Psoas muscle (tissue), 8 donors: Measurements from ENCODE around the gene LYPD6. TPM values are rescaled to one million over a fixed set of nuclear protein-coding genes. Genes with fewer than 3 reads are reported as not detected.

Source experiments
- ATAC-seq, 4 donors: fragments of 200-7000 bp; cut with Tn5 transposase; one replicate each; pipeline ENCODE4 v1.9.1; 2020; ENCODE audit warnings: moderate library complexity in 3 of 4, mild to moderate bottlenecking in 2 of 4
- DNase-seq, 2 donors: peaks; one replicate each; pipeline ENCODE4 v3.0.0-alpha.2; 2020
- H3K27ac ChIP-seq: fragments of 200-600 bp; one replicate; pipeline ENCODE4 v1.8.0; 2022
- H3K27me3 ChIP-seq, 3 donors: fragments of 200-600 bp in 1 of 3; one replicate each; pipeline versions ENCODE4 v1.6.1 to v1.8.0; 2013 to 2022; ENCODE audit warnings: low read length in 2 of 3, mild to moderate bottlenecking in 2 of 3, moderate library complexity in 1 of 3; ENCODE audit not compliant: insufficient read depth in 3 of 3
- H3K36me3 ChIP-seq, 2 donors: fragments of 200-600 bp in 1 of 2; one replicate each; pipeline versions ENCODE4 v1.6.1 to v1.8.0; 2013 to 2022; ENCODE audit warnings: low read depth in 1 of 2, mild to moderate bottlenecking in 1 of 2, moderate library complexity in 1 of 2; ENCODE audit not compliant: insufficient read depth in 1 of 2
- H3K4me1 ChIP-seq: fragments of 200-600 bp; one replicate; pipeline ENCODE4 v1.8.0; 2022
- H3K4me3 ChIP-seq: fragments of 200-600 bp; one replicate; pipeline ENCODE4 v1.8.0; 2022; ENCODE audit warnings: mild to moderate bottlenecking
- H3K9me3 ChIP-seq: fragments of 200-600 bp; one replicate; pipeline ENCODE4 v1.8.0; 2022
- WGBS, 3 donors: extraction: QIAGEN DNeasy Blood & Tissue Kit; methylation state at CpG; one replicate each; pipeline versions ENCODE4 v1.1.6 to v1.1.7; 2013; 5-methylcytosine and 5-hydroxymethylcytosine counted together
- intact Hi-C, 2 donors: fragments of 100-400 bp; cut with DNase I; formaldehyde crosslinking; loops; one replicate each; pipeline versions ENCODE4 v1.11.0 to v1.14.2; 2022
- polyA plus RNA-seq, 3 donors: library from polyadenylated mRNA; stranded (reverse); fragments of 200-250 nt; gene quantifications; one replicate each; pipeline ENCODE4 v1.2.3, GENCODE V29; 2013
- total RNA-seq, 4 donors: library from RNA; stranded (reverse); fragmentation: NEBNext Ultra II Directional in 2 of 4; extraction: Animal tissue kit (Norgen Biotek cat#: 25700) in 2 of 4; gene quantifications; one replicate each; pipeline versions ENCODE4 v1.2.1 to v1.2.4, GENCODE V29; 2021 to 2023
- TF ChIP-seq, protein P1 (sequence below): fragments of 200-600 bp; IDR thresholded peaks from one replicate; pipeline ENCODE4 v1.8.0; 2022; ENCODE audit warnings: antibody characterized with exemption
- donor health status: healthy with polysubstance abuse.
- donor health status: DM: no; HTN: no; CAD: no; lungs with moderate emphysema.
- donor health status: Bipolar disorder and iron deficiency.
- donor health status: healthy.
- donor health status: DM: yes; HTN: yes; CAD: no.
- donor health status: DM: no; HTN: no; CAD: no.
- donor health status: DM: no; HTN: no; CAD: no.
- donor health status: DM: yes; HTN: yes; CAD: no.

Gene LYPD6
- total and polyA plus RNA-seq, 7 donors = 0.04 to 0.11 (median 0.05) TPM; not detected in 2

DNA sequence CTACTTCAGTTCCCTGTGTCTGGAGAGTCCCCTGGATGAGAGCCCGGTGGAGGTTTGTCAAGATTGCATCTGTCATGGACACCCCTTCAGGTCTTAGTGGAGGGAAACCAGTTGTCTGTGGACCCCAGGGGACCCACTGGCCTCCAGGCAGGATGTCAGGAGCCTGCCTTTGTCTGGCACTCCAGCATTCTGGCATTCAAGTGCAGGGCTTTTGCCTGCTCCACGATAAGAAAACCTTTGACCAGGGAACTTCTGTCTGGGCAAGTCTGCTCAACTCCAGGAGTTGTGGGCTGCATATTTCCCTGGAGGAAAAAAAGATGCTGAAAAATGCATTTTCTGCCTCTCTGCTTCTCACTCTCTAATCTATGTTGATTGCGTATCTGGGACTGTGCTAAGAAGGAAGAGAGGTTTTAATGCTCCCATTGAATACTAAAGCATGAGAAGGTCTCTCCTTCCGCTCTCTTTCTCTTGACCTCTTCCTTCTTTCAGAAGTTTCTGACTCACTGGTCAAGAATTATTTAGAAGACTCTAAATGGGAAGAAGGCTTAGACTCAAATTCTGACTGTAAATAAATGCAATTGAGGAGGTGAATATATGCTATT is 152.7 kb downstream of the LYPD6 start:
- intact Hi-C loops = no loop called here
- H3K9me3 ChIP-seq = no peaks in the 10 kb centered on the region
- H3K27ac ChIP-seq = no peak overlapping the region
- TF ChIP-seq, protein P1, sequence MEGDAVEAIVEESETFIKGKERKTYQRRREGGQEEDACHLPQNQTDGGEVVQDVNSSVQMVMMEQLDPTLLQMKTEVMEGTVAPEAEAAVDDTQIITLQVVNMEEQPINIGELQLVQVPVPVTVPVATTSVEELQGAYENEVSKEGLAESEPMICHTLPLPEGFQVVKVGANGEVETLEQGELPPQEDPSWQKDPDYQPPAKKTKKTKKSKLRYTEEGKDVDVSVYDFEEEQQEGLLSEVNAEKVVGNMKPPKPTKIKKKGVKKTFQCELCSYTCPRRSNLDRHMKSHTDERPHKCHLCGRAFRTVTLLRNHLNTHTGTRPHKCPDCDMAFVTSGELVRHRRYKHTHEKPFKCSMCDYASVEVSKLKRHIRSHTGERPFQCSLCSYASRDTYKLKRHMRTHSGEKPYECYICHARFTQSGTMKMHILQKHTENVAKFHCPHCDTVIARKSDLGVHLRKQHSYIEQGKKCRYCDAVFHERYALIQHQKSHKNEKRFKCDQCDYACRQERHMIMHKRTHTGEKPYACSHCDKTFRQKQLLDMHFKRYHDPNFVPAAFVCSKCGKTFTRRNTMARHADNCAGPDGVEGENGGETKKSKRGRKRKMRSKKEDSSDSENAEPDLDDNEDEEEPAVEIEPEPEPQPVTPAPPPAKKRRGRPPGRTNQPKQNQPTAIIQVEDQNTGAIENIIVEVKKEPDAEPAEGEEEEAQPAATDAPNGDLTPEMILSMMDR = no peak
- no peaks in the 10 kb centered on the region for H3K27me3 ChIP-seq
- no peak overlapping the region for H3K4me3 ChIP-seq
- DNase-seq (no peak), ATAC-seq (no peak)
- no peaks in the 10 kb centered on the region for H3K4me1 ChIP-seq
- no peaks in the 10 kb centered on the region for H3K36me3 ChIP-seq
- 75 to 81% (median 80%) methylated on average over 4 of the region's 4 CpGs for WGBS, 3 donors

DNA sequence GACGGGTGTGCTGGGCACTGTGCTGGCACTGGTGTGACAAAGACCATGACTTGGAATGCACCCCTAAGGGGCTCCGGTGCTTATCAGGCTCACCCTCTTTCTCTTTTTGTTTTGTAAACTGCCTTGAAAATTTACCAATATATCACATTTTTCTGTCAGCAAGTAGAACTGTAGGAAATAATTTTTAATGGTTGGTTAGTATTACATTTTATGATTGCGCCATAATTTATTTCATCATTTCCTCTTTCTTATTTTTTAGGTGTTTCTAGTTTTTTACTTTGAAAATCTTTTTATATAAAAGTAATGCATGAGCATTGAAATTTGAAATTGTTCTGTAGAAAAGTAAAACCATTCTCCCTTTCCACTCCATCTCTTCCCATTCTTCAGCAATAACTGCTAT is 156.3 kb downstream of the LYPD6 start:
- intact Hi-C loops = no loop called here
- Histone ChIP-seq H3K36me3 (no peaks in the 10 kb centered on the region), H3K27me3 (no peaks in the 10 kb centered on the region), H3K4me3 (no peak overlapping the region), H3K27ac (no peak overlapping the region), H3K4me1 (no peaks in the 10 kb centered on the region), H3K9me3 (no peaks in the 10 kb centered on the region)
- ATAC-seq (no peak), DNase-seq (no peak)
- 81 to 84% (median 82%) methylated on average over 3 of the region's 3 CpGs for WGBS, 3 donors
- TF ChIP-seq, protein P1 = no peak

DNA sequence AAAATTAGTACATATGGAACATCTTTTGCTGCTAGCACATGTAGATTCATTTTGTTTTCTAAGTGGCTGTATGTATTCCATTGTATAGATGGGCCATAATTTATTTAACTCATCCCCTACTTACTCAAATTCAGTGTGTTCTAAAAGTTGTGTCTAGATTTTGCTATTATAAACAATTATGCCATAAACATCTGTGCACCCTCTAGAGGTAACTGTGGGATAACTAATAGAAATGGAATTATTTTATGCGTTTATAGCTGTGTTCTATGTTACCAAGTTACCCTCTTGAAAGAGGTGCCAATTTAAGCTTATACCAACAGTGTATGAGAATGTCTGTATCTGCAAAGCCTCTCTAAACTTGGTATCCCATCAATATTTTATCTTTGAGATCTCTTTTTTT is 156.8 kb downstream of the LYPD6 start:
- H3K36me3 ChIP-seq = no peaks in the 10 kb centered on the region
- no peaks in the 10 kb centered on the region for H3K9me3 ChIP-seq
- no peak overlapping the region for H3K4me3 ChIP-seq
- TF ChIP-seq, protein P1 = no peak
- no peak for DNase-seq
- no peak overlapping the region for H3K27ac ChIP-seq
- no peaks in the 10 kb centered on the region for H3K4me1 ChIP-seq
- H3K27me3 ChIP-seq = no peaks in the 10 kb centered on the region
- intact Hi-C loops = no loop called here
- no peak for ATAC-seq
- WGBS, 3 donors = 58 to 78% (median 74%) methylated on average over 1 of the region's 1 CpG

DNA sequence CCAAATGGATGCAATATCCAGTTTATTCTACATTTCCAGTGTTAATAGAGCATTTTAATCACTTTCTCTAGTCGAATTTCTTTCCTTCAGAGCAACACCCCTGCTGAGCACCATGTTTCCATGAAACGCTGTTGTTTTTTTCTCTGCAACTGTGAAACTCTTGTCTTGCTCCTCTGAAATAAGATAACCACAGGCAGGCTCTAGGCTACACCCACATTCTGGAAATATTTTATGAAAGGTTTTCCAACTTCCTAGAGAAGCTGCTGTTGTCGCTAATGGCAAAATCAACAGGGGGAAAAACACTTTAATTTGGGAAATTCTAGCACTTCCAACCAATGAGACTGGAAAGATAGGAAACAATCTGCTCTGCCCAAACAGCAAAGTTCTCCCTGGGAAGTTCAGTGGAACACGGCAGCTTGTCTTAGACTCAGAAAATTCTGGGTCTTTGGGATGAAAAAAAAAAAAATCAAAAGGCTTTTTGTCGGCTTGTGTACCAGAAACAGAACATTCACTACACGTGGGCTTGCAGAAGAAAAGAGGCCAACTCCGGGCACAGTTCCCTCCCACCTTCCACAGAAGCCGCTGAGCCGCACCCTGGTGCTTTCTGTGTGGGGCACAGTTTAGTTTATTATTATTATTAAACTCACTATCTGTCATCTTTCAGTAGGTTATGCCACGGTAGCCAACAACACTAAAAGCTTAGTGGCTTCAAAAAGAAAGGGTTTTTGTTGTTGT is 158.5 kb downstream of the LYPD6 start:
- Histone ChIP-seq H3K4me3 (no peak overlapping the region), H3K4me1 (no peaks in the 10 kb centered on the region), H3K27me3 (no peaks in the 10 kb centered on the region), H3K36me3 (no peaks in the 10 kb centered on the region), H3K9me3 (no peaks in the 10 kb centered on the region), H3K27ac (no peak overlapping the region)
- DNase-seq (no peak), ATAC-seq (no peak)
- 53 to 54% (median 53%) methylated on average over 10 of the region's 10 CpGs for WGBS, 3 donors
- intact Hi-C loops = no loop called here
- TF ChIP-seq, protein P1 = no peak
